Peyer's patch (tissue), 4 donors: ENCODE data around the gene CFAP99. TPM values are rescaled to one million over a fixed set of nuclear protein-coding genes. Genes with fewer than 3 reads are reported as not detected.

Source experiments
- DNase-seq, 3 donors: peaks; one replicate each; pipeline ENCODE4 v3.0.0-alpha.2; 2017 to 2019
- H3K27ac ChIP-seq, 4 donors: fragments of 200-600 bp; sonication (generic); one replicate each; pipeline ENCODE4 v1.5.1; 2016 to 2019
- H3K27me3 ChIP-seq, 2 donors: fragments of 200-600 bp; sonication (generic); one replicate each; pipeline ENCODE4 v1.5.1; 2019
- H3K36me3 ChIP-seq, 3 donors: fragments of 200-600 bp; sonication (generic); one replicate each; pipeline ENCODE4 v1.5.1; 2016 to 2019
- H3K4me1 ChIP-seq, 4 donors: fragments of 200-600 bp; sonication (generic); one replicate each; pipeline ENCODE4 v1.5.1; 2016 to 2019
- H3K4me3 ChIP-seq, 4 donors: fragments of 200-600 bp; sonication (generic); 1 replicate in 3 of 4; 2 replicates in 1 of 4; pipeline ENCODE4 v1.5.1; 2016 to 2019; ENCODE audit warnings: mild to moderate bottlenecking in 1 of 4
- H3K9me3 ChIP-seq, 4 donors: fragments of 200-600 bp; sonication (generic); one replicate each; pipeline ENCODE4 v1.5.1; 2016 to 2019; ENCODE audit warnings: mild to moderate bottlenecking in 1 of 4
- CTCF ChIP-seq, 6 experiments: fragments of 450-650 bp in 4 of 6; fragments of 200-600 bp in 2 of 6; sonication (generic) in 1 of 6; IDR thresholded peaks; one replicate each; pipeline ENCODE4 v1.5.1; 2017 to 2019; ENCODE audit warnings: antibody characterized with exemption in 6 of 6, mild to moderate bottlenecking in 3 of 6, moderate library complexity in 1 of 6
- POLR2A ChIP-seq, 2 donors: fragments of 450-650 bp; IDR thresholded peaks; one replicate each; pipeline ENCODE4 v1.5.1; 2017; ENCODE audit warnings: antibody characterized with exemption in 2 of 2, mild to moderate bottlenecking in 2 of 2, moderate library complexity in 2 of 2
- total RNA-seq, 4 donors: library from RNA; depleted of rRNA; stranded (reverse); fragments of >200 nt; gene quantifications; one replicate each; pipeline ENCODE4 v1.1.0, GENCODE V29; 2016

Gene CFAP99
- total RNA-seq, 4 donors from 2014 or later, result 0.80 to 1.2 TPM; not detected in 2

GRCh38 chr4:2446656-2447564 lies 28.2 kb downstream of the CFAP99 start:
- H3K9me3 ChIP-seq, result no peaks in the 10 kb centered on the region
- H3K4me3 ChIP-seq, result no peak overlapping the region
- no peak overlapping the region for H3K27ac ChIP-seq
- no peak for DNase-seq
- no peaks in the 10 kb centered on the region for H3K36me3 ChIP-seq
- TF ChIP-seq POLR2A (IDR thresholded peaks at IDR 0.05) (no peak), CTCF (IDR thresholded peaks at IDR 0.05) (no peak)
- H3K27me3 ChIP-seq, result no peaks in the 10 kb centered on the region
- H3K4me1 ChIP-seq, result no peaks in the 10 kb centered on the region

- no peaks in the 10 kb centered on the region for H3K9me3 ChIP-seq
- no peaks in the 10 kb centered on the region for H3K27me3 ChIP-seq
- DNase-seq, result no peak
- no peaks in the 10 kb centered on the region for H3K36me3 ChIP-seq
- no peaks in the 10 kb centered on the region for H3K4me1 ChIP-seq
- no peak overlapping the region for H3K4me3 ChIP-seq
- TF ChIP-seq CTCF (IDR thresholded peaks at IDR 0.05), result no peak
- no peak for TF ChIP-seq POLR2A (IDR thresholded peaks at IDR 0.05)
- H3K27ac ChIP-seq, result no peak overlapping the region
These were observed 29.8 kb downstream of the CFAP99 start for GRCh38 chr4:2448589-2448988.

GRCh38 chr4:2449051-2449450 lies 30.3 kb downstream of the CFAP99 start:
- TF ChIP-seq CTCF (IDR thresholded peaks at IDR 0.05) (no peak), POLR2A (IDR thresholded peaks at IDR 0.05) (no peak)
- H3K4me1 ChIP-seq, result no peaks in the 10 kb centered on the region
- no peak for DNase-seq
- no peaks in the 10 kb centered on the region for H3K27me3 ChIP-seq
- H3K9me3 ChIP-seq, result no peaks in the 10 kb centered on the region
- no peaks in the 10 kb centered on the region for H3K36me3 ChIP-seq
- no peak overlapping the region for H3K27ac ChIP-seq
- H3K4me3 ChIP-seq, result no peak overlapping the region

GRCh38 chr4:2449511-2450392 lies 31.0 kb downstream of the CFAP99 start:
- H3K4me3 ChIP-seq, result no peak overlapping the region
- no peaks in the 10 kb centered on the region for H3K4me1 ChIP-seq
- no peaks in the 10 kb centered on the region for H3K36me3 ChIP-seq
- no peaks in the 10 kb centered on the region for H3K27me3 ChIP-seq
- no peaks in the 10 kb centered on the region for H3K9me3 ChIP-seq
- TF ChIP-seq CTCF (IDR thresholded peaks at IDR 0.05) (no peak), POLR2A (IDR thresholded peaks at IDR 0.05) (no peak)
- no peak for DNase-seq
- no peak overlapping the region for H3K27ac ChIP-seq

- Histone ChIP-seq H3K36me3 (no peaks in the 10 kb centered on the region), H3K27me3 (no peaks in the 10 kb centered on the region), H3K27ac (no peak overlapping the region), H3K4me3 (no peak overlapping the region), H3K4me1 (no peaks in the 10 kb centered on the region), H3K9me3 (no peaks in the 10 kb centered on the region)
- TF ChIP-seq POLR2A (IDR thresholded peaks at IDR 0.05) (no peak), CTCF (IDR thresholded peaks at IDR 0.05) (no peak)
- DNase-seq, result no peak
These were observed 31.8 kb downstream of the CFAP99 start for GRCh38 chr4:2450394-2451035.
